Measurements from ENCODE around the gene PDE4B.

DNA sequence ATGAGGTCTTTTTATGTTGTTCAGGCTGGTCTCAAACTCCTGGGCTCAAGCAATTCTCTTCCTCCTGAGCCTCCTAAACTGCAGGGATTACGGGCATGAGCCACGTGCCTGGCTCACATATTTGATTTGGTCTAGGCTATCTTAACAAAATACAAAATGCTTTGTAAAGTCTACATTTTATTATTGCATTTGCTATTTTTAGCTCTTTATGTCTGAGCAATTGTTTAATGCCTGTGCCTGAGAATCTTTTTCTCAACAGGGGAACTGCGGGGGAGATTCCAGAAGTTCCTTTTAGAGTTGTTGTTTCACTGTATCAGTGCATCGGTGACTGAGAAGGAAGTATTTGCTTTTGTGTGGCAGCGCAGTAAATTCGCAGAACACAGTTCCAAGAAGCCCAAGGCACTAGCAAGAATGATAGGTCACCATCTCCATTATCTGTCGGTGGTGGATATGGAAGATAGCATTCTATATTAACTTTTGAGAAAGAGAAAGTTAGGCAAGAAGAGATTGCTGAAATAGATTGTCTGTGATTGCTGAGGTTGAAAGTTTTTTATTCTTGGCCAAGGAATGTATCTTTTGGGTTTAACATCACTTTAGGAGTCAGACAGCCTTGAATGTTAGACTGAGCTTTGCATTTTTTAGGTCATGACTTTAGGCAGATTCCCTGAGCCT lies 167.3 kb downstream of the PDE4B start:
- TF ChIP-seq, protein P1, sequence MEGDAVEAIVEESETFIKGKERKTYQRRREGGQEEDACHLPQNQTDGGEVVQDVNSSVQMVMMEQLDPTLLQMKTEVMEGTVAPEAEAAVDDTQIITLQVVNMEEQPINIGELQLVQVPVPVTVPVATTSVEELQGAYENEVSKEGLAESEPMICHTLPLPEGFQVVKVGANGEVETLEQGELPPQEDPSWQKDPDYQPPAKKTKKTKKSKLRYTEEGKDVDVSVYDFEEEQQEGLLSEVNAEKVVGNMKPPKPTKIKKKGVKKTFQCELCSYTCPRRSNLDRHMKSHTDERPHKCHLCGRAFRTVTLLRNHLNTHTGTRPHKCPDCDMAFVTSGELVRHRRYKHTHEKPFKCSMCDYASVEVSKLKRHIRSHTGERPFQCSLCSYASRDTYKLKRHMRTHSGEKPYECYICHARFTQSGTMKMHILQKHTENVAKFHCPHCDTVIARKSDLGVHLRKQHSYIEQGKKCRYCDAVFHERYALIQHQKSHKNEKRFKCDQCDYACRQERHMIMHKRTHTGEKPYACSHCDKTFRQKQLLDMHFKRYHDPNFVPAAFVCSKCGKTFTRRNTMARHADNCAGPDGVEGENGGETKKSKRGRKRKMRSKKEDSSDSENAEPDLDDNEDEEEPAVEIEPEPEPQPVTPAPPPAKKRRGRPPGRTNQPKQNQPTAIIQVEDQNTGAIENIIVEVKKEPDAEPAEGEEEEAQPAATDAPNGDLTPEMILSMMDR (IDR thresholded peaks at IDR 0.05), result no peak
- no peak for TF ChIP-seq POLR2AphosphoS5 (IDR thresholded peaks at IDR 0.05)
